HepG2 (cell line): ENCODE results near the gene SMTNL1. TPM values are rescaled to one million over a fixed set of nuclear protein-coding genes. Genes with fewer than 3 reads are reported as not detected.

Experiments
- DBP ChIP-seq: sonication (generic); formaldehyde crosslinking; IDR thresholded peaks from 2 replicates; pipeline ENCODE4 v1.4.0; 2020; ENCODE audit warnings: missing genetic modification reagents; ENCODE audit errors: not compliant biosample characterization
- EP300 ChIP-seq, 3 experiments: sonication (generic) in 1 of 3; formaldehyde crosslinking in 1 of 3; IDR thresholded peaks; 2 replicates each; pipeline versions ENCODE4 v1.5.1 to v1.6.1; 2011 to 2020; ENCODE audit warnings: low read depth in 2 of 3, low read length in 2 of 3, borderline replicate concordance in 1 of 3, improper control_type of control experiment in 1 of 3, mild to moderate bottlenecking in 1 of 3, missing genetic modification reagents in 1 of 3, moderate library complexity in 1 of 3
- HOXA9 ChIP-seq: sonication (generic); formaldehyde crosslinking; IDR thresholded peaks from 2 replicates; pipeline ENCODE4 v1.8.1; 2022; ENCODE audit warnings: missing genetic modification reagents, mild to moderate bottlenecking, moderate library complexity, borderline replicate concordance
- IRX3 ChIP-seq: sonication (generic); formaldehyde crosslinking; IDR thresholded peaks from 2 replicates; pipeline ENCODE4 v1.8.1; 2023; ENCODE audit warnings: mild to moderate bottlenecking, low read depth, missing genetic modification reagents, borderline replicate concordance
- MLLT10 ChIP-seq: sonication (generic); formaldehyde crosslinking; IDR thresholded peaks from 2 replicates; pipeline ENCODE4 v1.4.0; 2020; ENCODE audit warnings: missing genetic modification reagents
- NAIF1 ChIP-seq: sonication (generic); formaldehyde crosslinking; IDR thresholded peaks from 2 replicates; pipeline ENCODE4 v1.5.0; 2020; ENCODE audit warnings: mild to moderate bottlenecking, missing genetic modification reagents, borderline replicate concordance
- NR1H2 ChIP-seq: sonication (generic); formaldehyde crosslinking; IDR thresholded peaks from 2 replicates; pipeline ENCODE4 v1.8.1; 2022; ENCODE audit warnings: low read depth, missing genetic modification reagents, borderline replicate concordance
- POLR2A ChIP-seq, 2 experiments: IDR thresholded peaks; 2 replicates each; pipeline ENCODE4 v1.6.1; 2011; ENCODE audit warnings: low read depth in 2 of 2, low read length in 2 of 2, mild to moderate bottlenecking in 1 of 2, moderate library complexity in 1 of 2; ENCODE audit not compliant: insufficient read depth in 1 of 2
- TGIF2 ChIP-seq: IDR thresholded peaks from 2 replicates; pipeline ENCODE4 v1.6.1; 2016; ENCODE audit warnings: control low read depth, missing compliant biosample characterization
- TP53 ChIP-seq: sonication (generic); formaldehyde crosslinking; conservative IDR thresholded peaks from 2 replicates; pipeline ENCODE4 v1.4.0; 2020; ENCODE audit warnings: missing genetic modification reagents
- ZNF331 ChIP-seq: sonication (generic); formaldehyde crosslinking; IDR thresholded peaks from 2 replicates; pipeline ENCODE4 v1.4.0; 2020; ENCODE audit warnings: missing genetic modification reagents
- ZNF746 ChIP-seq: sonication (generic); formaldehyde crosslinking; IDR thresholded peaks from 2 replicates; pipeline ENCODE4 v1.8.0; 2022; ENCODE audit warnings: mild to moderate bottlenecking, missing genetic modification reagents
- ZNF776 ChIP-seq: sonication (generic); formaldehyde crosslinking; IDR thresholded peaks from 2 replicates; pipeline ENCODE4 v1.4.0; 2020; ENCODE audit warnings: mild to moderate bottlenecking, missing genetic modification reagents
- polyA plus RNA-seq, 8 experiments: library from polyadenylated mRNA; depleted of rRNA in 3 of 8; stranded (reverse) in 7 of 8; unstranded in 1 of 8; fragments of >200 nt; fragmentation: Illumina TruSeq in 4 of 8; extraction: Trizol in 4 of 8; gene quantifications; 2 replicates each; pipeline versions ENCODE4 v1.2.1 to v1.2.3, GENCODE V29; 2011 to 2016; ENCODE audit warnings: low read depth in 4 of 8, missing spikeins in 1 of 8, mixed read lengths in 1 of 8; ENCODE audit not compliant: insufficient read depth in 1 of 8
- total RNA-seq, 5 experiments: library from RNA; depleted of rRNA; stranded (reverse); fragments of >200 nt; fragmentation: Illumina TruSeq; extraction: Trizol; gene quantifications; 2 replicates each; pipeline ENCODE4 v1.2.3, GENCODE V29; 2016; ENCODE audit warnings: low read depth in 1 of 5
- TF ChIP-seq, protein P1 (sequence below): sonication (generic); formaldehyde crosslinking; IDR thresholded peaks from 2 replicates; pipeline ENCODE4 v1.4.0; 2020; ENCODE audit warnings: missing genetic modification reagents, borderline replicate concordance
- TF ChIP-seq, protein P2 (sequence below): IDR thresholded peaks from 2 replicates; pipeline ENCODE4 v1.6.1; 2016; ENCODE audit warnings: mild to moderate bottlenecking
- TF ChIP-seq, protein P3 (sequence below): IDR thresholded peaks from 2 replicates; pipeline ENCODE4 v1.6.1; 2016; ENCODE audit warnings: low read depth, control low read depth
- TF ChIP-seq, protein P4 (sequence below): sonication (generic); formaldehyde crosslinking; IDR thresholded peaks from 2 replicates; pipeline ENCODE4 v1.8.0; 2022; ENCODE audit warnings: missing genetic modification reagents, mild to moderate bottlenecking, borderline replicate concordance

SMTNL1 gene
- total and polyA plus RNA-seq, 2 of the 13 experiments (the other 11 are each of a cell fraction or from before 2014, with no cell fraction given), result 0.04 TPM; not detected in 1

DNA sequence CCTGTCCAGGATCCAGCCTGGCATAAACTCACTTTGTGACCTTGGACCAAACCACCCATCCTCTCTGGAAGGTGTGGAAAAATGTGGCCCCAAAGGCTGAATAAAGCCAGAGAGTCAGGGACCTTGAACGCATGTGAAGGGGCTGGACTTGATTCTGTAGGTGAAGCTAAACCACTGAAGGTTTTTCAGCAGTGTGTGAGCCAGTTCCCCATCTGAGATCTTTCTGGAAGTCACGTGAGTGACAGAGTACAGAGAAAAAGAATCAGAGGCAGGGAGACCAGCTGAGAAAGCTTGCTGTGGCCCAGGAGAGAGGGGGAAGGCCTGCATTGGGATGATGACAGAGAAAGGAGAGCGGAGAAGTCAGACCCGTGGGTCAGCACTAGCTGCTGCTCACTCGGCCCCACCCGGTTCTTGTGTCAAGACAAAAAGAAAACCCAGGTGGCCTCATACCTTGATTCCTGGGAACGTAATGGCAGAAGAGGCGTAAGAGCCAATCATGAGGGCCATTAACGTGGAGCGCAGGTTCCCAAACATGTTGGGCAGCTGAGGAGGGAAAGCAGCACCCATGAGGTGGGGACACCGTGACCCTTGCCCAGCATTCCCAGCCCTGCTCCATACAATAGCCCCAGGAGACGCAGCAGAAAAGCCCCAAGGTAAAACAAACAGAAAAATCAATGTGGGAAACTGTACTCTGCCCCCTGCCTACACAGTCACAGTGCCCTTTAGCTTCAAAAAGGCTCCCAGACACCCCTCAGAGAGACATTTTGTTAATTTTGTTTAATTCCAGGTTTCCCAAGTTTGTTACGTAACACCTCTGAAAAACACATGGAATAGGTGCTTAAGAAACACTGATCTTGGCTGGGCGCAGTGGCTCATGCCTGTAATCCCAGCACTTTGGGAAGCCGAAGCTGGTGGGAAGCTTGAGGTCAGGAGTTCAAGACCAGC, 39.8 kb upstream of the SMTNL1 start (continued):
- peak; percentile 82 to 91 for TF ChIP-seq EP300 (IDR thresholded peaks at IDR 0.05; ENCODE audit: low read depth in 2 of 2, low read length in 2 of 2)
- TF ChIP-seq EP300 (CRISPR knock-in tag; IDR thresholded peaks at IDR 0.05; ENCODE audit: borderline replicate concordance), result peak; percentile 45; the same call in 1 of the 2 replicates
- TF ChIP-seq MLLT10 (CRISPR knock-in tag), result no peak
- TF ChIP-seq, protein P1, sequence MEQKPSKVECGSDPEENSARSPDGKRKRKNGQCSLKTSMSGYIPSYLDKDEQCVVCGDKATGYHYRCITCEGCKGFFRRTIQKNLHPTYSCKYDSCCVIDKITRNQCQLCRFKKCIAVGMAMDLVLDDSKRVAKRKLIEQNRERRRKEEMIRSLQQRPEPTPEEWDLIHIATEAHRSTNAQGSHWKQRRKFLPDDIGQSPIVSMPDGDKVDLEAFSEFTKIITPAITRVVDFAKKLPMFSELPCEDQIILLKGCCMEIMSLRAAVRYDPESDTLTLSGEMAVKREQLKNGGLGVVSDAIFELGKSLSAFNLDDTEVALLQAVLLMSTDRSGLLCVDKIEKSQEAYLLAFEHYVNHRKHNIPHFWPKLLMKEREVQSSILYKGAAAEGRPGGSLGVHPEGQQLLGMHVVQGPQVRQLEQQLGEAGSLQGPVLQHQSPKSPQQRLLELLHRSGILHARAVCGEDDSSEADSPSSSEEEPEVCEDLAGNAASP (CRISPR knock-in tag), result peak; percentile 46; the same call in 1 of the 2 replicates
- TF ChIP-seq, protein P2, sequence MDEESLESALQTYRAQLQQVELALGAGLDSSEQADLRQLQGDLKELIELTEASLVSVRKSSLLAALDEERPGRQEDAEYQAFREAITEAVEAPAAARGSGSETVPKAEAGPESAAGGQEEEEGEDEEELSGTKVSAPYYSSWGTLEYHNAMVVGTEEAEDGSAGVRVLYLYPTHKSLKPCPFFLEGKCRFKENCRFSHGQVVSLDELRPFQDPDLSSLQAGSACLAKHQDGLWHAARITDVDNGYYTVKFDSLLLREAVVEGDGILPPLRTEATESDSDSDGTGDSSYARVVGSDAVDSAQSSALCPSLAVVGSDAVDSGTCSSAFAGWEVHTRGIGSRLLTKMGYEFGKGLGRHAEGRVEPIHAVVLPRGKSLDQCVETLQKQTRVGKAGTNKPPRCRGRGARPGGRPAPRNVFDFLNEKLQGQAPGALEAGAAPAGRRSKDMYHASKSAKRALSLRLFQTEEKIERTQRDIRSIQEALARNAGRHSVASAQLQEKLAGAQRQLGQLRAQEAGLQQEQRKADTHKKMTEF (CRISPR knock-in tag), result peak; percentile 81
- TF ChIP-seq, protein P3, sequence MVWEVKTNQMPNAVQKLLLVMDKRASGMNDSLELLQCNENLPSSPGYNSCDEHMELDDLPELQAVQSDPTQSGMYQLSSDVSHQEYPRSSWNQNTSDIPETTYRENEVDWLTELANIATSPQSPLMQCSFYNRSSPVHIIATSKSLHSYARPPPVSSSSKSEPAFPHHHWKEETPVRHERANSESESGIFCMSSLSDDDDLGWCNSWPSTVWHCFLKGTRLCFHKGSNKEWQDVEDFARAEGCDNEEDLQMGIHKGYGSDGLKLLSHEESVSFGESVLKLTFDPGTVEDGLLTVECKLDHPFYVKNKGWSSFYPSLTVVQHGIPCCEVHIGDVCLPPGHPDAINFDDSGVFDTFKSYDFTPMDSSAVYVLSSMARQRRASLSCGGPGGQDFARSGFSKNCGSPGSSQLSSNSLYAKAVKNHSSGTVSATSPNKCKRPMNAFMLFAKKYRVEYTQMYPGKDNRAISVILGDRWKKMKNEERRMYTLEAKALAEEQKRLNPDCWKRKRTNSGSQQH (CRISPR knock-in tag), result 0 out of 2 replicates have a peak, but pooled peaks have one; percentile 13
- peak in 1 of 2 experiments; percentile 22; a peak in 1 of 4 replicates for TF ChIP-seq POLR2A (IDR thresholded peaks at IDR 0.05; ENCODE audit: insufficient read depth in 1 of 2, low read depth in 2 of 2, low read length in 2 of 2)
- TF ChIP-seq NR1H2 (CRISPR knock-in tag), result peak; percentile 69; the same call in 1 of the 2 replicates
- TF ChIP-seq, protein P4, sequence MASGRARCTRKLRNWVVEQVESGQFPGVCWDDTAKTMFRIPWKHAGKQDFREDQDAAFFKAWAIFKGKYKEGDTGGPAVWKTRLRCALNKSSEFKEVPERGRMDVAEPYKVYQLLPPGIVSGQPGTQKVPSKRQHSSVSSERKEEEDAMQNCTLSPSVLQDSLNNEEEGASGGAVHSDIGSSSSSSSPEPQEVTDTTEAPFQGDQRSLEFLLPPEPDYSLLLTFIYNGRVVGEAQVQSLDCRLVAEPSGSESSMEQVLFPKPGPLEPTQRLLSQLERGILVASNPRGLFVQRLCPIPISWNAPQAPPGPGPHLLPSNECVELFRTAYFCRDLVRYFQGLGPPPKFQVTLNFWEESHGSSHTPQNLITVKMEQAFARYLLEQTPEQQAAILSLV, result no peak
- peak; percentile 72 for TF ChIP-seq ZNF746 (CRISPR knock-in tag)
- TF ChIP-seq IRX3 (CRISPR knock-in tag), result peak; percentile 85
- TF ChIP-seq TGIF2 (CRISPR knock-in tag), result peak; percentile 44; the same call in 1 of the 2 replicates
- peak; percentile 56; the same call in 1 of the 2 replicates for TF ChIP-seq ZNF331 (CRISPR knock-in tag)
- TF ChIP-seq HOXA9, result 0 out of 2 replicates have a peak, but pooled peaks have one; percentile 44
- TF ChIP-seq TP53, result 0 out of 2 replicates have a peak, but pooled peaks have one; percentile 6
- TF ChIP-seq ZNF776 (CRISPR knock-in tag), result peak; percentile 65; the same call in 1 of the 2 replicates
- TF ChIP-seq NAIF1 (CRISPR knock-in tag), result 0 out of 2 replicates have a peak, but pooled peaks have one; percentile 39
- no peak for TF ChIP-seq DBP (CRISPR knock-in tag)
